ENCODE measurements around the gene PPIG. TPM values are rescaled to one million over a fixed set of nuclear protein-coding genes. Genes with fewer than 3 reads are reported as not detected.

The PPIG gene
- total RNA-seq, 6 experiments from 2014 or later, result 15.1 to 27.7 (median 23.8) TPM

DNA sequence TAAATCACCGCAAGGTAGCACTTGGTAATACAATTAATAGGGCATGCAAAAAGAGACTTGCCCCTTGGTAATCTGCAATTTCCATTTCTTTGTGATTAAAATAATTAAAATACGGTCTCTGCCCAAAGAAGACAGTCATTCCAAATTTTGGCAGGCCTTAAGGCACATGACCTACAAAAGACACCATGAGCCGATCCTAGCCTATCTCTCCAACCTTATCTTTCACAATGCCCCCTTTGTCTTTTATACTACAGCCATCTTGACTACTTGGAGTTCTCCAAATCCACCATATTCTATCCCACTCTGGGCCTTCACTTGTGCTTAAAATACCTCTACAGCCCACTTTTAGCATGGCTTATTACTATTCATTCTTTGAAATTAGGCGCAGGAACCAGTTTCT lies 86.8 kb downstream of the PPIG start:
- Histone ChIP-seq H3K4me3 (no peak overlapping the region), H3K27ac (no peak overlapping the region), H3K36me3 (no peaks in the 10 kb centered on the region), H3K27me3 (no peaks in the 10 kb centered on the region), H3K9me3 (no peaks in the 10 kb centered on the region), H3K4me1 (no peaks in the 10 kb centered on the region)
- intact Hi-C loops (cut with DNase I), result no loop called here
- 84% methylated on average over 3 of the region's 4 CpGs for WGBS (ENCODE audit: insufficient coverage, low coverage, low lambda C conversion rate, missing lambda C conversion rate)
- TF ChIP-seq POLR2A (IDR thresholded peaks at IDR 0.05), result no peak
- TF ChIP-seq, protein P1, sequence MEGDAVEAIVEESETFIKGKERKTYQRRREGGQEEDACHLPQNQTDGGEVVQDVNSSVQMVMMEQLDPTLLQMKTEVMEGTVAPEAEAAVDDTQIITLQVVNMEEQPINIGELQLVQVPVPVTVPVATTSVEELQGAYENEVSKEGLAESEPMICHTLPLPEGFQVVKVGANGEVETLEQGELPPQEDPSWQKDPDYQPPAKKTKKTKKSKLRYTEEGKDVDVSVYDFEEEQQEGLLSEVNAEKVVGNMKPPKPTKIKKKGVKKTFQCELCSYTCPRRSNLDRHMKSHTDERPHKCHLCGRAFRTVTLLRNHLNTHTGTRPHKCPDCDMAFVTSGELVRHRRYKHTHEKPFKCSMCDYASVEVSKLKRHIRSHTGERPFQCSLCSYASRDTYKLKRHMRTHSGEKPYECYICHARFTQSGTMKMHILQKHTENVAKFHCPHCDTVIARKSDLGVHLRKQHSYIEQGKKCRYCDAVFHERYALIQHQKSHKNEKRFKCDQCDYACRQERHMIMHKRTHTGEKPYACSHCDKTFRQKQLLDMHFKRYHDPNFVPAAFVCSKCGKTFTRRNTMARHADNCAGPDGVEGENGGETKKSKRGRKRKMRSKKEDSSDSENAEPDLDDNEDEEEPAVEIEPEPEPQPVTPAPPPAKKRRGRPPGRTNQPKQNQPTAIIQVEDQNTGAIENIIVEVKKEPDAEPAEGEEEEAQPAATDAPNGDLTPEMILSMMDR (IDR thresholded peaks at IDR 0.05), result no peak
- ATAC-seq (no peak), DNase-seq (no peak)

DNA sequence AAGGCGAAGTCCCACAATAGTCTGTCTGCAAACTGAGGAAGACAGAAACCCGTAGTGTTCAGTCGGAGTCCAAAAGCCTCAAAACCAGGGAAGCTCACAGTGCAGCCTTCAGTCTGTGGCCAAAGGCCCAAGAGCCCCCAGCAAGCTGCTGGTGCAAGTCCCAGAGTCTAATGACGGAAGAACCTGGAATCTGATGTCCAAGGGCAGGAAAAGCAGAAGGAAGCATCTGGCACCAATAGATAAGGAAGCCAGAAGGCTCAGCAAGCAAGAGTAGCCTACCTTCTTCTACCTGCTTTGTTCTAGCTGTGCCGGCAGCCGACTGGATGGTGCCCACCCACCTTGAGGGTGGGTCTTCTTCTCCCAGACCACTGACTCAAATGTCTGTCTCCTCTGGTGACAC lies 88.3 kb downstream of the PPIG start:
- Histone ChIP-seq H3K36me3 (no peaks in the 10 kb centered on the region), H3K9me3 (no peaks in the 10 kb centered on the region), H3K27ac (no peak overlapping the region), H3K4me1 (no peaks in the 10 kb centered on the region), H3K4me3 (no peak overlapping the region), H3K27me3 (no peaks in the 10 kb centered on the region)
- intact Hi-C loops (cut with DNase I), result no loop called here
- ATAC-seq, result peak in 1 of 4 donors; percentile 17
- 63% methylated on average over 4 of the region's 6 CpGs for WGBS (ENCODE audit: insufficient coverage, low coverage, low lambda C conversion rate, missing lambda C conversion rate)
- DNase-seq, result no peak
- no peak for TF ChIP-seq POLR2A (IDR thresholded peaks at IDR 0.05)
- TF ChIP-seq, protein P1 (IDR thresholded peaks at IDR 0.05), result no peak

DNA sequence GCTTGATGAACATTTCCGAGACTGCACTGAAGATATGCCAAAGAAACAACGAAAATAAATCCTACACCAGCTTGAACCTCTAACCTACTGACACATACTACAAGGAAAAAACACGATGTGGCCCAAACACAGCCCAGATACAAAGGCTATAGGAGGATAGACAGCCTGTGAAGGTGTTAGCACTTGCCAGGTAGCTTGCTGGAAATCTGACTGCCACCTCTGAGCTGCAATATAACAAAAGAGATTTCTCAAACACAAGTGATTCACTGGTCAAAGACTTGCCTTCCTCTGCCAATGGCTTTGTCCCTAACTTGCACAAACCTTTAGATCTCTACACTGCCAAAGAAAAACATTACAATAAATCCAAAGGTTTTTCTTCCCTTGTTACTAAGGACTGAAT lies 89.0 kb downstream of the PPIG start:
- no peak for TF ChIP-seq POLR2A (IDR thresholded peaks at IDR 0.05)
- TF ChIP-seq, protein P1 (IDR thresholded peaks at IDR 0.05), result no peak
- Histone ChIP-seq H3K4me1 (no peaks in the 10 kb centered on the region), H3K9me3 (no peaks in the 10 kb centered on the region), H3K27me3 (no peaks in the 10 kb centered on the region), H3K4me3 (no peak overlapping the region), H3K27ac (no peak overlapping the region), H3K36me3 (no peaks in the 10 kb centered on the region)
- intact Hi-C loops (cut with DNase I), result no loop called here
- no peak for ATAC-seq
- DNase-seq, result no peak
- WGBS (ENCODE audit: insufficient coverage, low coverage, low lambda C conversion rate, missing lambda C conversion rate), result 48% methylated on average over 2 of the region's 3 CpGs

DNA sequence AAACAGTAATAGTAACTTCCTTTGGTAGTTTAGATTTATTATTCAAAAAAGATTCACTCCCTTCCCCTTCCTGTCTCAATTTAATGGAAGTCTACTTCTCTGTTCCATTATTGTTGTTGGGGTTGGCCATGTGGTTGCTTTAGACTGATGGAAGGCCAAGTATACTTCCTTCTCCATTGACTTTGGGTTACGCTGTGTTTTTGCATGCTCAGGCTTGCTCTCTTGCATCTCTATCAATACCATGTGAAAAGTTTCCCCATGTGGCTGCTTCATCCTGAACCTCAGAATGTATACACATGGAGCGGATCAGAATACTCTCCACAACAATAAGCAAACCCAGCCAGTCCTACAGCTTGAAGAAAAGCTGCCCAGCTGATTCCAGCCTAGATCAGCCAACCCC lies 89.8 kb downstream of the PPIG start:
- ATAC-seq, result no peak
- no peaks in the 10 kb centered on the region for H3K4me1 ChIP-seq
- no peaks in the 10 kb centered on the region for H3K36me3 ChIP-seq
- intact Hi-C loops (cut with DNase I), result no loop called here
- no peak for TF ChIP-seq POLR2A (IDR thresholded peaks at IDR 0.05)
- TF ChIP-seq, protein P1 (IDR thresholded peaks at IDR 0.05), result no peak
- H3K4me3 ChIP-seq, result no peak overlapping the region
- no peak overlapping the region for H3K27ac ChIP-seq
- DNase-seq, result no peak
- 100% methylated on average over 2 of the region's 2 CpGs for WGBS (ENCODE audit: insufficient coverage, low coverage, low lambda C conversion rate, missing lambda C conversion rate)
- H3K27me3 ChIP-seq, result no peaks in the 10 kb centered on the region
- no peaks in the 10 kb centered on the region for H3K9me3 ChIP-seq

DNA sequence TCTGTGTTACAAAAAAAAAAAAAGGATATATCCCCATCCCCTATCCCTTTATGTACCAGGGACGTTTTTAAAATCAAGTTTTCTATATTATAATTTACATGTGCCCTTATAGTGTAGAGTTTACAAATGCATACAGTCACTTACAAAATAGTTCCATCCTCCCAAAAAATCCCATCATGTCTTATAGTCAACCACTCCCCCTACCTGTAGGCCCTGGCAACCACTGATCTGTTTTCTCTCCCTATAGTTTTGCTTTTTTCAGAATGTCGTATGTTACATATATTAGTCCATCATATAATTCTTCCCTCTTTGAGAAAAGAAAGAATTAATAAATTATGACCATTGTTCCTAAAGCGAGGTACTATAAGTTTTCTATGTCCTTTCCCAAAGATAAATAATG lies 92.2 kb downstream of the PPIG start:
- Histone ChIP-seq H3K27me3 (no peaks in the 10 kb centered on the region), H3K36me3 (no peaks in the 10 kb centered on the region), H3K4me3 (no peak overlapping the region), H3K27ac (no peak overlapping the region), H3K4me1 (no peaks in the 10 kb centered on the region), H3K9me3 (no peaks in the 10 kb centered on the region)
- DNase-seq (no peak), ATAC-seq (no peak)
- intact Hi-C loops (cut with DNase I), result no loop called here
- WGBS (ENCODE audit: insufficient coverage, low coverage, low lambda C conversion rate, missing lambda C conversion rate), result 53% methylated on average over 3 of the region's 3 CpGs
- TF ChIP-seq, protein P1 (IDR thresholded peaks at IDR 0.05), result peak in 2 of 4 donors; percentile 13 to 15
- no peak for TF ChIP-seq POLR2A (IDR thresholded peaks at IDR 0.05)
